SK-N-SH (cell line): ENCODE results near the gene OPCML. TPM values are rescaled to one million over a fixed set of nuclear protein-coding genes. Genes with fewer than 3 reads are reported as not detected.

ENCODE experiments used
- CTCF ChIA-PET: fragments of 300-600, 350-600 bp; formaldehyde crosslinking; extraction: SDS; loops from one replicate; lab custom pipeline; 2021; lab: Yijun Ruan, JAX
- POLR2A ChIA-PET: fragments of 350-600 bp; sonication (Branson Sonifier 250); formaldehyde crosslinking; extraction: SDS; loops from one replicate; lab custom pipeline; 2020; ENCODE audit warnings: antibody characterized with exemption, inconsistent platforms; lab: Yijun Ruan, JAX
- DNase-seq: peaks from one replicate; pipeline ENCODE4 v3.0.0; 2012
- H2AFZ ChIP-seq: fragments of 200-600 bp; sonication (generic); 2 replicates; pipeline ENCODE4 v1.8.1; 2016; ENCODE audit warnings: antibody characterized with exemption, mild to moderate bottlenecking, low read depth
- H3F3A ChIP-seq: fragments of 200-600 bp; sonication (generic); replicated peaks from 2 replicates; pipeline ENCODE3; 2016; ENCODE audit warnings: antibody characterized with exemption, mild to moderate bottlenecking; ENCODE audit not compliant: insufficient read depth
- H3K27ac ChIP-seq, 2 experiments: fragments of 200-500 bp in 1 of 2; fragments of 200-600 bp in 1 of 2; sonication (Bioruptor generic) in 1 of 2; sonication (generic), shearing (Covaris generic) in 1 of 2; 2 replicates each; pipeline versions ENCODE4 v1.5.1 to v1.6.1; 2014 to 2016; ENCODE audit warnings: low read depth in 2 of 2, inconsistent platforms in 1 of 2, low read length in 1 of 2, mild to moderate bottlenecking in 1 of 2, mixed read lengths in 1 of 2
- H3K27me3 ChIP-seq: fragments of 200-600 bp; sonication (generic), shearing (Covaris generic); 2 replicates; pipeline ENCODE4 v1.6.1; 2016; ENCODE audit warnings: mixed run types; ENCODE audit not compliant: insufficient read depth
- H3K36me3 ChIP-seq, 2 experiments: fragments of 200-500 bp in 1 of 2; fragments of 200-600 bp in 1 of 2; sonication (Bioruptor generic) in 1 of 2; sonication (generic) in 1 of 2; replicated peaks in 1 of 2; 2 replicates each; pipeline versions ENCODE3 to v1.5.1; 2014 to 2016; ENCODE audit warnings: low read length in 1 of 2, mild to moderate bottlenecking in 1 of 2; ENCODE audit not compliant: insufficient read depth in 2 of 2, control insufficient read depth in 1 of 2
- H3K4me1 ChIP-seq, 2 experiments: fragments of 200-500 bp in 1 of 2; fragments of 200-600 bp in 1 of 2; sonication (Bioruptor generic) in 1 of 2; sonication (generic), shearing (Covaris generic) in 1 of 2; 2 replicates each; pipeline versions ENCODE4 v1.5.1 to v1.6.1; 2014 to 2016; ENCODE audit warnings: low read depth in 1 of 2, low read length in 1 of 2, mixed run types in 1 of 2; ENCODE audit not compliant: insufficient read depth in 2 of 2, control insufficient read depth in 1 of 2
- H3K4me2 ChIP-seq: fragments of 200-600 bp; sonication (generic), shearing (Covaris generic); 2 replicates; pipeline ENCODE4 v1.6.1; 2017; ENCODE audit warnings: mixed run types
- H3K4me3 ChIP-seq, 2 experiments: fragments of 200-500 bp in 1 of 2; fragments of 200-600 bp in 1 of 2; sonication (Bioruptor generic) in 1 of 2; sonication (generic), shearing (Covaris generic) in 1 of 2; 2 replicates each; pipeline versions ENCODE4 v1.5.1 to v1.8.1; 2014 to 2016; ENCODE audit warnings: low read depth in 2 of 2, inconsistent platforms in 1 of 2, low read length in 1 of 2, mild to moderate bottlenecking in 1 of 2, mixed read lengths in 1 of 2, moderate library complexity in 1 of 2
- H3K79me2 ChIP-seq: fragments of 200-600 bp; sonication (generic); 2 replicates; pipeline ENCODE4 v1.8.1; 2017; ENCODE audit warnings: mild to moderate bottlenecking; ENCODE audit not compliant: insufficient read depth
- H3K9ac ChIP-seq: fragments of 200-600 bp; sonication (generic); 2 replicates; pipeline ENCODE4 v1.6.1; 2017; ENCODE audit warnings: mixed run types
- H3K9me2 ChIP-seq: fragments of 200-600 bp; sonication (generic); 2 replicates; pipeline ENCODE4 v1.6.1; 2017; ENCODE audit warnings: mixed run types
- H3K9me3 ChIP-seq: fragments of 200-600 bp; sonication (generic); 2 replicates; pipeline ENCODE4 v1.6.1; 2017; ENCODE audit warnings: mixed run types, mild to moderate bottlenecking, moderate library complexity
- H4K20me1 ChIP-seq: fragments of 200-600 bp; sonication (generic); 2 replicates; pipeline ENCODE4 v1.6.1; 2017; ENCODE audit warnings: mild to moderate bottlenecking, mixed run types; ENCODE audit not compliant: insufficient read depth
- ELF1 ChIP-seq: IDR thresholded peaks from 2 replicates; pipeline ENCODE4 v1.4.0; 2012
- EZH2phosphoT487 ChIP-seq: fragments of 200-600 bp; sonication (generic); IDR thresholded peaks from 2 replicates; pipeline ENCODE4 v1.6.1; 2017; ENCODE audit warnings: low read depth, mixed run types, mild to moderate bottlenecking, antibody characterized with exemption, moderate library complexity, borderline replicate concordance
- FOSL2 ChIP-seq: IDR thresholded peaks from 2 replicates; pipeline ENCODE4 v1.4.0; 2012; ENCODE audit warnings: low read depth, mild to moderate bottlenecking, moderate library complexity, borderline replicate concordance
- FOXJ3 ChIP-seq: sonication (generic); formaldehyde crosslinking; IDR thresholded peaks from 2 replicates; pipeline ENCODE4 v1.5.1; 2020; ENCODE audit warnings: mild to moderate bottlenecking, missing genetic modification reagents
- FOXM1 ChIP-seq: IDR thresholded peaks from 2 replicates; pipeline ENCODE4 v1.4.0; 2012; ENCODE audit warnings: low read depth, mild to moderate bottlenecking
- JUND ChIP-seq: IDR thresholded peaks from 2 replicates; pipeline ENCODE4 v1.4.0; 2012
- MEF2A ChIP-seq: IDR thresholded peaks from 2 replicates; pipeline ENCODE4 v1.4.0; 2012; ENCODE audit warnings: low read depth, borderline replicate concordance
- NRF1 ChIP-seq: IDR thresholded peaks from 2 replicates; pipeline ENCODE4 v1.6.1; 2012; ENCODE audit warnings: low read depth, mild to moderate bottlenecking, low read length
- POLR2AphosphoS5 ChIP-seq: IDR thresholded peaks from 2 replicates; pipeline ENCODE4 v1.6.1; 2012; ENCODE audit warnings: low read depth, low read length
- RFX5 ChIP-seq: IDR thresholded peaks from 2 replicates; pipeline ENCODE4 v1.6.1; 2012; ENCODE audit warnings: mild to moderate bottlenecking, improper control_type of control experiment, low read length
- SIN3A ChIP-seq: IDR thresholded peaks from 2 replicates; pipeline ENCODE4 v1.6.1; 2012; ENCODE audit warnings: low read depth, mild to moderate bottlenecking, low read length, moderate library complexity, borderline replicate concordance
- SMC3 ChIP-seq: IDR thresholded peaks from 2 replicates; pipeline ENCODE4 v1.6.1; 2012; ENCODE audit warnings: low read depth, low read length, improper control_type of control experiment
- TEAD4 ChIP-seq: IDR thresholded peaks from 2 replicates; pipeline ENCODE4 v1.4.0; 2012; ENCODE audit warnings: mild to moderate bottlenecking, borderline replicate concordance; ENCODE audit not compliant: insufficient read depth
- YY1 ChIP-seq: IDR thresholded peaks from 2 replicates; pipeline ENCODE4 v1.4.0; 2012; ENCODE audit warnings: low read depth, mild to moderate bottlenecking
- WGBS: methylation state at CpG from one replicate; pipeline ENCODE4 v1.1.6; 2017; ENCODE audit warnings: low lambda C conversion rate; 5-methylcytosine and 5-hydroxymethylcytosine counted together
- polyA plus RNA-seq, 3 experiments: library from polyadenylated mRNA; depleted of rRNA; stranded (reverse); fragments of >200 nt; gene quantifications; 2 replicates each; pipeline ENCODE4 v1.2.3, GENCODE V29; 2012
- TF ChIP-seq, protein P1 (sequence below): IDR thresholded peaks from 2 replicates; pipeline ENCODE4 v1.4.0; 2012; ENCODE audit warnings: low read depth, borderline replicate concordance
- TF ChIP-seq, protein P2 (sequence below): fragments of 150-350 bp; IDR thresholded peaks from 2 replicates; pipeline ENCODE4 v1.6.1; 2016; ENCODE audit warnings: mild to moderate bottlenecking, low read depth, low read length
- TF ChIP-seq, protein P3 (sequence below): fragments of 150-350 bp; IDR thresholded peaks from 2 replicates; pipeline ENCODE4 v1.6.1; 2017; ENCODE audit warnings: antibody characterized with exemption, low read length, low read depth, borderline replicate concordance
- TF ChIP-seq, protein P4 (sequence below): IDR thresholded peaks from 2 replicates; pipeline ENCODE4; 2012

The OPCML gene
- polyA plus RNA-seq, 1 of the 3 experiments (the other 2 are of a cell fraction), result not detected

DNA sequence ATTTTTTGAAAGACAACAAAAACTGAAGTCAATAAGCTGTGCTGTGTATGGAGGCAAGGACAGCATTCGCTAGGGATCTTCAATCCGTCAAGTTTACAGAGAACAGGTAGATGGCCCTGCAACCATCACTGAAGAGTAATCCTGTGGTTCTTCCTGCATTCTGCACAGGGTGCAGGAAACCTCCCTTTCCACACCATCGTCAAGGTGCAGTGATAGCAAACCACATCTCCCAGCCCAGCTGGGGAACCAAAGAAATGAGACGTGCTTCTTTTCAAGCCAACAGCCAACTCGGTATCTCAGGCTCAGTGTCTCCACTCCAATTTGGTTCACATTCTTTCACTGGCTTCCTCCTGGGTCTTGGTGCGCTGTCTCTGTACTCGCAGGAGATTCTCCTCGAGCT lies 814.5 kb downstream of the OPCML start:
- Histone ChIP-seq H3K27me3 (no peaks in the 10 kb centered on the region), H3F3A (no peaks in the 10 kb centered on the region), H3K36me3 (no peaks in the 10 kb centered on the region), H3K27ac (no peak overlapping the region), H3K9me3 (no peaks in the 10 kb centered on the region), H3K4me2 (no peak overlapping the region), H2AFZ (no peak overlapping the region), H3K4me3 (no peak overlapping the region), H3K79me2 (no peaks in the 10 kb centered on the region), H3K4me1 (no peaks in the 10 kb centered on the region; a peak in 1 of 4 replicates), H3K9ac (no peak overlapping the region), H3K9me2 (no peaks in the 10 kb centered on the region), H4K20me1 (no peaks in the 10 kb centered on the region)
- DNase-seq, result no peak
- WGBS, result 58% methylated on average over 8 of the region's 8 CpGs
- POLR2A ChIA-PET, result no interaction called here
- CTCF ChIA-PET, result interaction anchor here (1.0 kb wide), 1 partner anchor 223 kb away, joined by 3 read pairs; no protein-coding TSS in a partner anchor
- TF ChIP-seq FOXJ3 (CRISPR knock-in tag), result no peak
- no peak for TF ChIP-seq JUND

DNA sequence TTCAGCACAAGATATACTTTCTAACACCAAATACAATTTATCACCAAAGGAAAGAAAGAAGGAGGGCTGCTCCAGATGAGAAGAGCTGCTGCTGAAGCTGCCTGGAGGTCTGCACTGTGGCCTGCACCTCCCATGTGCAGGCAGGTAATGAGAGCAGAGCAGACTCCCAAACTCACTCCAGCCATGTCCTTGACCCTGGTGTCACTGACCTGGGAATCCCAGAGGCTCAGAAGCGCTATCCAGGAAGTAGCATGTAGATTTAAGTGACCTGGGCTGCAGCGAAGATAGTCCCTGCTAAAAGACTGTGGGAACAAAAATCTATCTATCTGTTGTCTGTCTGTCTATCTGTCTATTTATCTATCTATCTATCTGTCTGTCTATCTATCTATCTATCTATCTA lies 816.3 kb downstream of the OPCML start:
- TF ChIP-seq EZH2phosphoT487 (no peak), SMC3 (no peak), FOXM1 (no peak), JUND (no peak), SIN3A (no peak), FOXJ3 (CRISPR knock-in tag) (no peak), POLR2AphosphoS5 (no peak), YY1 (no peak), ELF1 (no peak), NRF1 (no peak)
- TF ChIP-seq, protein P1, sequence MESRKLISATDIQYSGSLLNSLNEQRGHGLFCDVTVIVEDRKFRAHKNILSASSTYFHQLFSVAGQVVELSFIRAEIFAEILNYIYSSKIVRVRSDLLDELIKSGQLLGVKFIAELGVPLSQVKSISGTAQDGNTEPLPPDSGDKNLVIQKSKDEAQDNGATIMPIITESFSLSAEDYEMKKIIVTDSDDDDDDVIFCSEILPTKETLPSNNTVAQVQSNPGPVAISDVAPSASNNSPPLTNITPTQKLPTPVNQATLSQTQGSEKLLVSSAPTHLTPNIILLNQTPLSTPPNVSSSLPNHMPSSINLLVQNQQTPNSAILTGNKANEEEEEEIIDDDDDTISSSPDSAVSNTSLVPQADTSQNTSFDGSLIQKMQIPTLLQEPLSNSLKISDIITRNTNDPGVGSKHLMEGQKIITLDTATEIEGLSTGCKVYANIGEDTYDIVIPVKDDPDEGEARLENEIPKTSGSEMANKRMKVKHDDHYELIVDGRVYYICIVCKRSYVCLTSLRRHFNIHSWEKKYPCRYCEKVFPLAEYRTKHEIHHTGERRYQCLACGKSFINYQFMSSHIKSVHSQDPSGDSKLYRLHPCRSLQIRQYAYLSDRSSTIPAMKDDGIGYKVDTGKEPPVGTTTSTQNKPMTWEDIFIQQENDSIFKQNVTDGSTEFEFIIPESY, result no peak
- POLR2A ChIA-PET, result no interaction called here
- DNase-seq, result no peak
- CTCF ChIA-PET, result no interaction called here
- Histone ChIP-seq H3K9me3 (no peaks in the 10 kb centered on the region), H3K4me1 (no peaks in the 10 kb centered on the region; a peak in 1 of 4 replicates), H3K27ac (no peak overlapping the region), H3K4me3 (no peak overlapping the region), H3K9ac (no peak overlapping the region), H3F3A (no peaks in the 10 kb centered on the region), H3K9me2 (no peaks in the 10 kb centered on the region), H3K79me2 (no peaks in the 10 kb centered on the region), H2AFZ (no peak overlapping the region), H3K4me2 (no peak overlapping the region), H3K36me3 (no peaks in the 10 kb centered on the region), H4K20me1 (no peaks in the 10 kb centered on the region), H3K27me3 (no peaks in the 10 kb centered on the region)
- WGBS, result 21% methylated on average over 2 of the region's 2 CpGs

DNA sequence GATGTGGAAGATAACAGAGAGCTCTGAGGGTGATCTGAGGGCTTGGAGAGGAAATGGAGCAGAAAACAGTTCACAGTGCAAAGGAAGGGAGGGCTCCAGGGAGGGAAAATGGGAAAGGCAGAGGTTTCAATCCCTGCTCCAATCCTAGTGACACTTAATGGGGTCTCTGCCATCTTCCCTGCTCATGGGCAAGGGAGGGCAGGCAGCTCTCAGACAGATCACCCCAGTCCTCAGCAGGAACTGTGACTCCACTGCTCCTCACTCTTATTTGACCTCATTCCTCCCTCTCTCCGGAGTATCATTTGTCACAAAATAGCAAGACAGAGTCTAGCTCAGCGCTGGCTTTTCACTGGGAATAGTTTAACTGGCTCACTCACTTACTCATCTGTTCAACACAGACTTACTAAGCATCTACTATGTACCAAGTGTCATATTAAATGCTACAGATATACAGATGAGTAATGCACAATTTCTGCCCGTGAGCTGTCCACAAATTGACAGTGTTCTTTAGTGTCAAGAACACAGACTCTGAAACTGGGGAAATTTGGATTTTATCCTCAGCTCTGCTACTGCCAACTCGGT lies 817.4 kb downstream of the OPCML start:
- WGBS, result 28% methylated on average over 4 of the region's 4 CpGs
- Histone ChIP-seq H3K9me2 (no peaks in the 10 kb centered on the region), H3K27ac (no peak overlapping the region), H3K9me3 (no peaks in the 10 kb centered on the region), H4K20me1 (no peaks in the 10 kb centered on the region), H3K4me3 (no peak overlapping the region), H3K79me2 (no peaks in the 10 kb centered on the region), H2AFZ (no peak overlapping the region), H3F3A (no peaks in the 10 kb centered on the region), H3K9ac (no peak overlapping the region), H3K4me1 (no peaks in the 10 kb centered on the region; a peak in 1 of 4 replicates), H3K4me2 (no peak overlapping the region), H3K27me3 (no peaks in the 10 kb centered on the region), H3K36me3 (no peaks in the 10 kb centered on the region)
- POLR2A ChIA-PET, result no interaction called here
- CTCF ChIA-PET, result no interaction called here
- no peak for DNase-seq
- TF ChIP-seq, protein P2, sequence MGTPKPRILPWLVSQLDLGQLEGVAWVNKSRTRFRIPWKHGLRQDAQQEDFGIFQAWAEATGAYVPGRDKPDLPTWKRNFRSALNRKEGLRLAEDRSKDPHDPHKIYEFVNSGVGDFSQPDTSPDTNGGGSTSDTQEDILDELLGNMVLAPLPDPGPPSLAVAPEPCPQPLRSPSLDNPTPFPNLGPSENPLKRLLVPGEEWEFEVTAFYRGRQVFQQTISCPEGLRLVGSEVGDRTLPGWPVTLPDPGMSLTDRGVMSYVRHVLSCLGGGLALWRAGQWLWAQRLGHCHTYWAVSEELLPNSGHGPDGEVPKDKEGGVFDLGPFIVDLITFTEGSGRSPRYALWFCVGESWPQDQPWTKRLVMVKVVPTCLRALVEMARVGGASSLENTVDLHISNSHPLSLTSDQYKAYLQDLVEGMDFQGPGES, result no peak
- TF ChIP-seq, protein P3, sequence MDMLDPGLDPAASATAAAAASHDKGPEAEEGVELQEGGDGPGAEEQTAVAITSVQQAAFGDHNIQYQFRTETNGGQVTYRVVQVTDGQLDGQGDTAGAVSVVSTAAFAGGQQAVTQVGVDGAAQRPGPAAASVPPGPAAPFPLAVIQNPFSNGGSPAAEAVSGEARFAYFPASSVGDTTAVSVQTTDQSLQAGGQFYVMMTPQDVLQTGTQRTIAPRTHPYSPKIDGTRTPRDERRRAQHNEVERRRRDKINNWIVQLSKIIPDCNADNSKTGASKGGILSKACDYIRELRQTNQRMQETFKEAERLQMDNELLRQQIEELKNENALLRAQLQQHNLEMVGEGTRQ, result no peak
- TF ChIP-seq TEAD4 (no peak), FOSL2 (no peak), MEF2A (no peak), SIN3A (no peak), NRF1 (no peak), JUND (no peak), RFX5 (no peak)
- TF ChIP-seq, protein P4, sequence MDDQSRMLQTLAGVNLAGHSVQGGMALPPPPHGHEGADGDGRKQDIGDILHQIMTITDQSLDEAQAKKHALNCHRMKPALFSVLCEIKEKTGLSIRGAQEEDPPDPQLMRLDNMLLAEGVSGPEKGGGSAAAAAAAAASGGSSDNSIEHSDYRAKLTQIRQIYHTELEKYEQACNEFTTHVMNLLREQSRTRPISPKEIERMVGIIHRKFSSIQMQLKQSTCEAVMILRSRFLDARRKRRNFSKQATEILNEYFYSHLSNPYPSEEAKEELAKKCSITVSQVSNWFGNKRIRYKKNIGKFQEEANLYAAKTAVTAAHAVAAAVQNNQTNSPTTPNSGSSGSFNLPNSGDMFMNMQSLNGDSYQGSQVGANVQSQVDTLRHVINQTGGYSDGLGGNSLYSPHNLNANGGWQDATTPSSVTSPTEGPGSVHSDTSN, result no peak
